Smooth muscle cell (in vitro differentiated cells): ENCODE data around the gene LTK. TPM values are rescaled to one million over a fixed set of nuclear protein-coding genes. Genes with fewer than 3 reads are reported as not detected.
A peak's percentile ranks its signal among the peaks of the same experiment; 100 is the strongest.

Experiments used
- DNase-seq: peaks from one replicate; lab custom pipeline; 2025; ENCODE audit not compliant: unreplicated experiment; lab: John Stamatoyannopoulos, UW
- H2AFZ ChIP-seq: fragments of 200-600 bp; sonication (generic); 2 replicates; pipeline ENCODE4 v1.6.0; 2016; ENCODE audit warnings: antibody characterized with exemption, low read depth, mild to moderate bottlenecking
- H3F3A ChIP-seq: fragments of 200-600 bp; sonication (generic); 2 replicates; pipeline ENCODE4 v1.6.0; 2017; ENCODE audit warnings: antibody characterized with exemption, low read depth
- H3K27ac ChIP-seq: fragments of 200-600 bp; sonication (generic); 2 replicates; pipeline ENCODE4 v1.5.1; 2016; ENCODE audit warnings: low read depth, mild to moderate bottlenecking
- H3K27me3 ChIP-seq: fragments of 200-600 bp; sonication (generic); 2 replicates; pipeline ENCODE4 v1.6.1; 2016; ENCODE audit warnings: low read depth, mild to moderate bottlenecking
- H3K36me3 ChIP-seq: fragments of 200-600 bp; sonication (generic); 2 replicates; pipeline ENCODE4 v1.5.1; 2016; ENCODE audit warnings: low read depth
- H3K4me1 ChIP-seq: fragments of 200-600 bp; sonication (generic); 2 replicates; pipeline ENCODE4 v1.5.1; 2016; ENCODE audit warnings: low read depth
- H3K4me2 ChIP-seq: fragments of 200-600 bp; sonication (generic); 2 replicates; pipeline ENCODE4 v1.6.0; 2016; ENCODE audit warnings: mild to moderate bottlenecking
- H3K4me3 ChIP-seq: fragments of 200-600 bp; sonication (generic); 2 replicates; pipeline ENCODE4 v1.5.1; 2016; ENCODE audit warnings: mild to moderate bottlenecking
- H3K79me2 ChIP-seq: fragments of 200-600 bp; sonication (generic); 2 replicates; pipeline ENCODE4 v1.6.0; 2016; ENCODE audit warnings: low read depth, mild to moderate bottlenecking
- H3K9ac ChIP-seq: fragments of 200-600 bp; sonication (generic); 2 replicates; pipeline ENCODE4 v1.6.0; 2016; ENCODE audit warnings: low read depth
- H3K9me3 ChIP-seq: fragments of 200-600 bp; sonication (generic); replicated peaks from 2 replicates; pipeline ENCODE4 v1.5.1; 2016; ENCODE audit warnings: low read depth
- H4K20me1 ChIP-seq: fragments of 200-600 bp; sonication (generic); 2 replicates; pipeline ENCODE4 v1.6.0; 2016; ENCODE audit warnings: low read depth
- WGBS: methylation state at CpG from one replicate; pipeline ENCODE4 v1.1.7; 2016; ENCODE audit warnings: low lambda C conversion rate; 5-methylcytosine and 5-hydroxymethylcytosine counted together
- polyA plus RNA-seq: library from polyadenylated mRNA; unstranded; fragments of >200 nt; fragmentation: Nextera tagmentation; extraction: Ambion mirVana; gene quantifications from 2 replicates; pipeline ENCODE4 v1.2.1, GENCODE V29; 2016
- total RNA-seq: library from RNA; depleted of rRNA; stranded (reverse); fragments of >200 nt; gene quantifications from 2 replicates; pipeline ENCODE4 v1.2.3, GENCODE V29; 2014
- TF ChIP-seq, protein P1 (sequence below): fragments of 200-600 bp; sonication (generic); IDR thresholded peaks from 2 replicates; pipeline ENCODE4 v1.5.1; 2017; ENCODE audit warnings: borderline replicate concordance, mild to moderate bottlenecking, antibody characterized with exemption; ENCODE audit not compliant: insufficient read depth, poor library complexity, severe bottlenecking

LTK gene
- total and polyA plus RNA-seq, 2 experiments from 2014 or later: 1.2 to 1.6 TPM

DNA sequence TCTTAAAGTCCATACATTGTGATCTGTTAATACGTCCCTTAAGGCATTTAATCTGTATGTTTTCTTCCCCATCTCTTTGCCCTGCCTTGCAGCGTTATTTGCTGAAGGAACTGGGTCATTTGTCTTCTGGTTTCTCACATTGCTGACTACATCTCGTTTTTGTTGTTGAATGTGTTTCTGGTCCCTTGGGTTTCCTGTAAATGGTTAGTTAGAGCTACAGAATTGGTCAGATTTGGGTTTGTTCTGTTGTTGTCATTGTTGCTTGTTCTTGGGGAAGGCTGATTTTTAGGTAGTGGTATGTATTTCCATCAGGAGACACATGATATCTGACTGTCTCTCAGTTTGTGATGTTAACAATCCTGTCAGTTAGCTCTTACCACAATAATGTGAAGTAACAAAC is 46.9 kb downstream of the LTK start:
- Histone ChIP-seq H3K79me2 (no peaks in the 10 kb centered on the region), H3K4me1 (no peaks in the 10 kb centered on the region)
- WGBS: 90% methylated on average over 3 of the region's 3 CpGs

DNA sequence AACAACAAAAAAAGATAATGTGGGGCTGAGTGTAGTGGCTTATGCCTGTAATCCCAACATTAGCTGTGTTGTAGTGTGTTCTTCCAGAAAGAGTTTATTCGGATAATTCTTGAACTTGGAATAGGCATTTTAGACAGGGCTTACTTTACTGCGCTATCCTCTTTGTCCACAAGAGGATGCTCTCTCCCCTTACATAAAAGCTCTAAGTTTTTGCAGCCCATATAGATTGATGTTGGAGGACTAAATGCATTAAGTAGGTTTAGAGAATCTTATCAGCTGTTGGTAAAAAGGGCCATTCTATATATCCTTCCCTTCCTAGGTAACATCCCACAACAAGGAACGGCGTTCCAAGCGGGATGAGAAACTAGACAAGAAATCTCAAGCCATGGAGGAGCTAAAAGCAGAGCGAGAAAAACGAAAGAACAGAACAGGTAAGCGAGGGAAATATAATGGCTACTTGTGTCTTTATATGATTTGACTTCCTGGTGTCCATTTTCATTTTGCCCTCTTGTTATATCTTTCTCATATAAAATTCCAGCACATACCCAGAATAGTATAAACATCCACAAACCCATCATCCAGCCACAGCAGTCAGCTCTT is 47.7 kb downstream of the LTK start:
- Histone ChIP-seq H3K36me3 (peaks cover 2% of the 10 kb centered on the region), H3F3A (peaks cover 13% of the 10 kb centered on the region), H3K4me1 (no peaks in the 10 kb centered on the region), H2AFZ (no peak overlapping the region), H3K27ac (no peak overlapping the region), H3K9ac (no peak overlapping the region), H3K27me3 (no peaks in the 10 kb centered on the region), H4K20me1 (peaks cover 50% of the 10 kb centered on the region), H3K9me3 (no peaks in the 10 kb centered on the region), H3K4me2 (no peak overlapping the region), H3K4me3 (no peak overlapping the region), H3K79me2 (no peaks in the 10 kb centered on the region)
- 89% methylated on average over 8 of the region's 8 CpGs for WGBS
- TF ChIP-seq, protein P1, sequence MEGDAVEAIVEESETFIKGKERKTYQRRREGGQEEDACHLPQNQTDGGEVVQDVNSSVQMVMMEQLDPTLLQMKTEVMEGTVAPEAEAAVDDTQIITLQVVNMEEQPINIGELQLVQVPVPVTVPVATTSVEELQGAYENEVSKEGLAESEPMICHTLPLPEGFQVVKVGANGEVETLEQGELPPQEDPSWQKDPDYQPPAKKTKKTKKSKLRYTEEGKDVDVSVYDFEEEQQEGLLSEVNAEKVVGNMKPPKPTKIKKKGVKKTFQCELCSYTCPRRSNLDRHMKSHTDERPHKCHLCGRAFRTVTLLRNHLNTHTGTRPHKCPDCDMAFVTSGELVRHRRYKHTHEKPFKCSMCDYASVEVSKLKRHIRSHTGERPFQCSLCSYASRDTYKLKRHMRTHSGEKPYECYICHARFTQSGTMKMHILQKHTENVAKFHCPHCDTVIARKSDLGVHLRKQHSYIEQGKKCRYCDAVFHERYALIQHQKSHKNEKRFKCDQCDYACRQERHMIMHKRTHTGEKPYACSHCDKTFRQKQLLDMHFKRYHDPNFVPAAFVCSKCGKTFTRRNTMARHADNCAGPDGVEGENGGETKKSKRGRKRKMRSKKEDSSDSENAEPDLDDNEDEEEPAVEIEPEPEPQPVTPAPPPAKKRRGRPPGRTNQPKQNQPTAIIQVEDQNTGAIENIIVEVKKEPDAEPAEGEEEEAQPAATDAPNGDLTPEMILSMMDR: peak; percentile 85
- no peak for DNase-seq

More for the DNA sequence above, 46.9 kb downstream of the LTK start:
- Histone ChIP-seq H3K27ac (no peak overlapping the region), H3K4me3 (no peak overlapping the region), H4K20me1 (peaks cover 47% of the 10 kb centered on the region), H3K4me2 (no peak overlapping the region), H2AFZ (no peak overlapping the region), H3K27me3 (no peaks in the 10 kb centered on the region), H3K9me3 (no peaks in the 10 kb centered on the region), H3K9ac (no peak overlapping the region), H3K36me3 (peaks cover 9% of the 10 kb centered on the region), H3F3A (peaks cover 13% of the 10 kb centered on the region)
- TF ChIP-seq, protein P1: no peak
- no peak for DNase-seq

DNA sequence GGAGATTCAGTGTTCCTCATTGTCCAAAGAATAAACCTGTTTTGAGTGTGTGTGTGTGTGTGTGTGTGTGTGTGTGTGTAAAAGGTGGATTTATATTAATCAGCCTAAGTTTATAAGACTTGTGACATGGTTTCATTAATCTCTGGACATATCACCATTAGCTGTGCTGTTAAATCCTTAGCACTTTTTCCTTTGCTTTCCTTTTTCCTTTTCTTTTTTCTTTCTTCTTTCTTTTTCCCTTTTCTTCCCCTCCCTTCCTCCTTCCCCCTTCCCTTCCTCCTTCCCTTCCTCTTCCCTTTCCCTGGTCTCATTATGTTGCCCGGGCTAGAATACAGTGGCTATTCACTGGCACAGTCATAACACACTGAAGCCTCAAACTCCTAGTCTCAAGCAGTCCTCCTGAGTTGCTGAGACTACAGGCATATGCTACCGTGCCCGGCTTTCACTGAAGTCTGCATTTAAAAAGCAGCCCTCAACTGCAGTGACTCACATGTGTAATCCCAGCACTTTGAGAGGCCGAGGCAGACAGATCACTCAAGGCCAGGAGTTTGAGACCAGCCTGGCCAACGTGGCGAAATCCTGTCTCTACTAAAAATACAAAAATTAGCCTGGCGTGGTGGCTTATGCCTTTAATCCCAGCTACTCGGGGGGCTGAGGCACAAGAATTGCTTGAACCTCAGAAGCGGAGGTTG is 48.6 kb downstream of the LTK start:
- peaks cover 50% of the 10 kb centered on the region for H4K20me1 ChIP-seq
- H2AFZ ChIP-seq: no peak overlapping the region
- H3K79me2 ChIP-seq: no peaks in the 10 kb centered on the region
- H3F3A ChIP-seq: peaks cover 13% of the 10 kb centered on the region
- TF ChIP-seq, protein P1: no peak
- H3K9me3 ChIP-seq: no peaks in the 10 kb centered on the region
- no peaks in the 10 kb centered on the region for H3K36me3 ChIP-seq
- no peak for DNase-seq
- no peak overlapping the region for H3K4me2 ChIP-seq
- no peak overlapping the region for H3K9ac ChIP-seq
- no peaks in the 10 kb centered on the region for H3K27me3 ChIP-seq
- H3K4me3 ChIP-seq: no peak overlapping the region
- WGBS: 51% methylated on average over 9 of the region's 9 CpGs
- H3K27ac ChIP-seq: peak overlapping the region; percentile 49
- H3K4me1 ChIP-seq: no peaks in the 10 kb centered on the region
